ENCODE results near the gene BCAM.

DNA sequence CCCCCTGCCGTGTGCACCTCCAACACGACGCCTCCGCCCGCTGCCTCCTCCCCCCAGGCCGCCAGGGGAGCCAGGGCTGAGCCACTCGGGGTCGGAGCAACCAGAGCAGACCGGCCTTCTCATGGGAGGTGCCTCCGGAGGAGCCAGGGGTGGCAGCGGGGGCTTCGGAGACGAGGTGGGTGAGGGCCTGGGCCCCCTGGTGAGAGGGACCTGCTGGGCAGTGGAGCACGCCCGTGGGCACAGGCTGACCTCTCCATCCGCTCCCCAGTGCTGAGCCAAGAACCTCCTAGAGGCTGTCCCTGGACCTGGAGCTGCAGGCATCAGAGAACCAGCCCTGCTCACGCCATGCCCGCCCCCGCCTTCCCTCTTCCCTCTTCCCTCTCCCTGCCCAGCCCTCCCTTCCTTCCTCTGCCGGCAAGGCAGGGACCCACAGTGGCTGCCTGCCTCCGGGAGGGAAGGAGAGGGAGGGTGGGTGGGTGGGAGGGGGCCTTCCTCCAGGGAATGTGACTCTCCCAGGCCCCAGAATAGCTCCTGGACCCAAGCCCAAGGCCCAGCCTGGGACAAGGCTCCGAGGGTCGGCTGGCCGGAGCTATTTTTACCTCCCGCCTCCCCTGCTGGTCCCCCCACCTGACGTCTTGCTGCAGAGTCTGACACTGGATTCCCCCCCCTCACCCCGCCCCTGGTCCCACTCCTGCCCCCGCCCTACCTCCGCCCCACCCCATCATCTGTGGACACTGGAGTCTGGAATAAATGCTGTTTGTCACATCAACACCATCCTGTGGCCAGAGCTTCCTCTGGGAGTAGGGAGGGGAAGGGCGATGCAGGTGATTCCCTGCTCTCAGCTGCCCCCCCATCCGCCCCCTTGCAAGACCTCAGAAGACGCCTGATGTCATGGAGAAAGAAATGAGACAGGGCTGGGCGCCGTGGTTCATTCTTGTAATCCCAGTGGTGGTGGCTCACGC lies 12.0 kb downstream of the BCAM start:
- TF ChIP-seq, protein P1, sequence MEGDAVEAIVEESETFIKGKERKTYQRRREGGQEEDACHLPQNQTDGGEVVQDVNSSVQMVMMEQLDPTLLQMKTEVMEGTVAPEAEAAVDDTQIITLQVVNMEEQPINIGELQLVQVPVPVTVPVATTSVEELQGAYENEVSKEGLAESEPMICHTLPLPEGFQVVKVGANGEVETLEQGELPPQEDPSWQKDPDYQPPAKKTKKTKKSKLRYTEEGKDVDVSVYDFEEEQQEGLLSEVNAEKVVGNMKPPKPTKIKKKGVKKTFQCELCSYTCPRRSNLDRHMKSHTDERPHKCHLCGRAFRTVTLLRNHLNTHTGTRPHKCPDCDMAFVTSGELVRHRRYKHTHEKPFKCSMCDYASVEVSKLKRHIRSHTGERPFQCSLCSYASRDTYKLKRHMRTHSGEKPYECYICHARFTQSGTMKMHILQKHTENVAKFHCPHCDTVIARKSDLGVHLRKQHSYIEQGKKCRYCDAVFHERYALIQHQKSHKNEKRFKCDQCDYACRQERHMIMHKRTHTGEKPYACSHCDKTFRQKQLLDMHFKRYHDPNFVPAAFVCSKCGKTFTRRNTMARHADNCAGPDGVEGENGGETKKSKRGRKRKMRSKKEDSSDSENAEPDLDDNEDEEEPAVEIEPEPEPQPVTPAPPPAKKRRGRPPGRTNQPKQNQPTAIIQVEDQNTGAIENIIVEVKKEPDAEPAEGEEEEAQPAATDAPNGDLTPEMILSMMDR (IDR thresholded peaks at IDR 0.05; ENCODE audit: borderline replicate concordance, extremely low read depth, low read length, poor library complexity, severe bottlenecking): no peak
- TF ChIP-seq EZH2 (IDR thresholded peaks at IDR 0.05; ENCODE audit: borderline replicate concordance, low read depth, low read length, severe bottlenecking): no peak
